NCI-H82 treated with DMSO at 0.1 percent for 48 hours (cell line): ENCODE results near the gene TTYH3.

ENCODE experiments used
- DNase-seq: peaks from one replicate; lab custom pipeline; 2025; ENCODE audit not compliant: unreplicated experiment; lab: John Stamatoyannopoulos, UW

The TTYH3 gene

DNA sequence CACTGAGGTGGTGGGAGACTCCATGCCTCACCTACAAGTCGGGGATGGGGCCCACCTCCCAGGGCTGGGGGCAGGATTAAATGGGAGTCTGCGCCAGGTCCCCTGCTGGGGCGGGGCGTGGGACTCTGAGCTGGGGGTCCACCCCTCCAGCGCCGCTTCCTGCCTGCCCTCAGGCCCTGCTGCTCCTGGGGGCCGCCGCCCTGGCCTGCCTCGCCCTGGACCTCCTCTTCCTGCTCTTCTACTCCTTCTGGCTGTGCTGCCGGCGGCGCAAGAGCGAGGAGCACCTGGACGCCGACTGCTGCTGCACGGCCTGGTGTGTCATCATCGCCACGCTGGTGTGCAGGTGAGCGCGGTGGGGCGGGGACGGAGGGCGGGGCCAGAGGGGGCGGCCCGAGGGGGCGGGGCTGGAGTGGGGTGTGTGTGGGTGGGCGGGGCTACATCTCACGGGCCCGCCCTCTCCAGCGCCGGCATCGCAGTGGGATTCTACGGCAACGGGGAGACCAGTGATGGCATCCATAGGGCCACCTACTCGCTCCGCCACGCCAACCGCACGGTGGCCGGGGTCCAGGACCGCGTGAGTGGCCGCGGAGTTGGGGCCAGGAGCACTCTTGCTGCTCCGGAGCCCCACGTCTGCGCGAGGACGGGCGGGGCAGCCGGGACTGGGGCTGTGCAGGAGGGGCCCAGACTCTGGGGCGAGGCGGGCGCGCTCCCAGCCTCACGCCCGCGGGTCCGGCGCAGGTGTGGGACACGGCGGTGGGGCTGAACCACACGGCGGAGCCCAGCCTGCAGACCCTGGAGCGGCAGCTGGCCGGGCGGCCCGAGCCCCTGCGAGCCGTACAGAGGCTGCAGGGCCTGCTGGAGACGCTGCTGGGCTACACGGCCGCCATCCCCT, 15.1 kb downstream of the TTYH3 start:
- no peak for DNase-seq

DNA sequence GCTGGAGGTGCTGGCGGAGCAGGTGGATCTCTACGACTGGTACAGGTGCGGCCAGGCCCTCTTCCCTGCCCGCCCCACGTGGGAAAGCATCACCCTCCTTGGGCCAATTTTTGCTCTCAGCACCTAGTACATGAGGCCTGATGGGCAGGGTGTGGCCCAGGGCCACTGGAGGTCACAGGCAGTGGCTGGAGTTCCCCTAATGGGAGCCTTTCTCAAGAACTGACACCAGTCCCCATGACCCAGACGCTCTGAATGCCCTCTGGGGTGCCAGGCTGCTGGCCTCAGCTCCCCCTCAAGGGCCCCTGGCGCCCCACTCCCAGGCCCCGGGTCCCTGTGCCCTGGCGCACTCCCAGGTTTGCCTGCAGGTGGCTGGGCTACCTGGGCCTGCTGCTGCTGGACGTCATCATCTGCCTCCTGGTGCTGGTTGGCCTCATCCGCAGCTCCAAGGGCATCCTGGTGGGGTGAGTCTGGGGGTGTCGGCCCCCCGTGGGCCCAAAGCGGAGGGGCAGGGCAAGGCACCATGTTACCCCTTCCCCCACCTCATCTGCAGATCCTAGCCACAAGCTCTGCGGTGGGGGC, 15.9 kb downstream of the TTYH3 start:
- no peak for DNase-seq

DNA sequence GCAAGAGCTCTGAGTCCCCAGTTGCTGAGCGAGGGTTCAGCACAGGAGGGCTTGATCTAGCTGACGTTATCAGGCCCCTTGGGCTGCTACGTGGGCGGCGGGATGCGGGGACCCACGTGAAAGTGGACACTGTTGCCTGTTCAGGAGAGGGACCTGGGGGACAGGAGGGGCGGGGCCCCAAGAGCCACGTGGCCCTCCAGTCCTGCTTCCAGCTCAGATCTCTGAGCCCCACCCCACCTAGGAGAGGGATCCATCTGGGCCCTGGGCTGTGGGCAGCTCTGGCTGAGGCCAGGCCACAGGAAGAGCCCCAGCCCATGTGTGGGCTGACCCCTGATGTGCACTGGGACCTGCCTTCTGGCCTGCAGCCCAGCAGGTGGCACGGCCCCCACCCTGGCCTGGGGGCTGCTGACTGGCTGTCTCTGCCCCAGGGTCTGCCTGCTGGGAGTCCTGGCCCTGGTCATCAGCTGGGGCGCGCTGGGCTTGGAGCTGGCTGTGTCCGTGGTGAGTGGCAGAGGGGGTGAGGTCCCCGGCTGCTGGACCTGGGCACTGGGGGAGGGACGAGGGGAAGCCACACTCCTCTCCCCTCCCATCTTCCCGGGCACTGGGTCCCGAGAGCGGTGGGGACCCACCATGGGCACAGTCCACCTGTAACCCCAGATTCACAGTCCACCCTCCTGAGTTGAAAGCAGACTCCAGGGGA, 17.5 kb downstream of the TTYH3 start:
- no peak for DNase-seq

DNA sequence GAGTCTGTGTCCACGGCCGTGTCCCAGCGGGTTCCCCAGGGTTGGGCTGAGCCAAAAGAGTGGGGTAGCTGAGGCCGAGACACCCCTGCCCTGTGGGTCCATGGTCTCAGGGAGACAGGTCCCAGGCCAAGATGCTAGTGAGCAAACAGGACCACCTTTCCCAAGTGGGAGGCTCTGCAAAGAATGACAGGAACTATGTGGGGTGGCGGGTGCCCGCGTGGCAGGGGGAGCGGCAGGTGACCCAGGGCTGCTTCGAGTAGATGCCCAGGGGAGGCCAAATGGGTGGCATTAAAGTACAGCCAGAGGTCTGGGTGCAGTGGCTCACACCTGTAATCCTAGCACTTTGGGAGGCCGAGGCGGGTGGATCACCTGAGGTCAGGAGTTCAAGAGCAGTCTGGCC, 18.2 kb downstream of the TTYH3 start:
- no peak for DNase-seq

DNA sequence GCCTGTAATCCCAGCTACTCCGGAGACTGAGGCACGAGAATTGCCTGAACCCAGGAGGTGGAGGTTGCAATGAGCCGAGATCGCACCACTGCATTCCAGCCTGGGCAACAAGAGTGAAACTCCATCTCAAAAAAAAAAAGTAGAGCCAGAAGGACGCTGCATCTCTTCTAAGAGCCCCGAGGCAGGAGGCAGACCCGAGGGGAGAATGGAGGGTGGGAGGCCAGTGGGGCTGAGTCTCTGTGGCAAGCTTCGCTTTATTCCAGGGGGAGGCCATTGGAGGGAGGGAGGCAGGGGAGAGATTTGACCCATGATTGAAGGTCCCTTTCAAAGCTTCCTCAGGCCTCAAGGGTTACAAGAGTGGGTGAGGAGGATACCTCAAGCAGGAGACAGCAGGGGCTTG, 18.7 kb downstream of the TTYH3 start:
- no peak for DNase-seq

DNA sequence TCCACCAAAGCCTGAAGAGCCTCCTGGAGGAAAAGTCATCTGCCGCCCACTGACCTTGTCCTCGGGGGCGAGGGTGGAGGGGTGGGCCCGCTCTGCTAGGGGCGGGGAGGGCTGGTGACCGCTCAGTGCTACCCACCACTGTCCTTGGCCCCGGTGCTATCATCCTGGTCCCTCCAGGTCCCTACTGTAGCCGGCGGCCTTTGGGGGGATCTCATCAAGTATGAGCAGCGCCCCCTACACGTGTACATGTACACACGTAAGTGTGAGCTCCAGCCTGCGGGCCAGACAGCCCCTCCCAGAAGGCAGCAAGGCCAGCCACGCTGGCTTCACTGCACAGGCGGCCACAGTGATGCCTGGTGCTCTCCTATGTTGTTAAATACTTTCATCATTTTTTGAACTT, 19.6 kb downstream of the TTYH3 start:
- DNase-seq = peak; percentile 3

DNA sequence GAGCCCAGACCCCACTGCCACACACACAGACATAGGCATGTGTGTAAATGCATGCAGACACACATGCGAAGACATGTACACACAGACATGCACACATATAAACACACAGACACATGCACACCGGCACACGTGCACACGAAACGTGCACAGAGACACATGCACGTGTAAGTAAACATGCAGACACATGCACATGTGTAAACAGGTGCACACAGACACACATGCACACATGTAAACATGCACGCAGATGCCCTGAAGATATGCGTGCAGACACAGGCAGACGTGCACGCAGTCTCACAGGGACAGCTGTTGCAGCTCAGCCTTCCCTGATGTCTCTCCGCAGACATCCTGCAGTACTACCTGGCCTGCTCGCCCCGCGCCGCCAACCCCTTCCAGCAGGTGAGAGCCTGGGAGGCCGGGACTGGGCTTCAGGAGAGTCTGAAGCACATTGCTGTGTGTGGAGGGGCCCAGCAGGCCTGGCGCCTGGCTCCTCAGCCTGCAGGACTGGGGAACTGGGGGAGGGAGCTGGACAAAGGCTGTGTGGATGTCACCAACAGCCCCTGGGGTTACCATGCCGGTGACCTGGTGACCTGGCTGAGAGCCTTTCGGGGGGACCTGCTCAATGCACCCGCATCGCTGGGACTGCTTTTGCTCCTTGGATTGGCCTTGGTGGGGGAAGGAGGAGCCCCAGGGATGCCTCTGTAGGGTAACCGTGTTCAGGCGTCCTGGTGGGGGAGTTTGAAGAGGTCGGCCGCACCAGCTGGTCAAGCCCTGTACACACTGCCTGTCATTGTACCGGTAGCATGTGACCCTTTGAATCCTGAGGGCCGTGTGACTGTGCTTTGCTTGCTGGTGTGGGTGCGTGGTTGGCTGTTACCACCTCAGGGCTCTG, 20.3 kb downstream of the TTYH3 start:
- DNase-seq = no peak

DNA sequence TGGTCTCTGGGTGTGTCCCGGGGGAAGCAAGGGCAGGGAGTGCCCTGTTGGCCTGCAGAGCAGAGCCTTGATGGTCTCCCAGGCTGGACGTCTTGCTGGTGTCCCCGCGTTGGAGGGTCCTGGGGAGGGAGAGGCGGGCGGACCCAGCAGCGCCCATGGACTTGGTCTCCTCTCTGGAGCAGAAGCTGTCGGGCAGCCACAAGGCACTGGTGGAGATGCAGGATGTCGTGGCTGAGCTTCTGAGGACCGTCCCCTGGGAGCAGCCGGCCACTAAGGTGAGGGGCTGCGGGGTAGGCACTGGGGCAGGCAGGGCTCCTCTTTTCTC, 20.9 kb downstream of the TTYH3 start:
- DNase-seq = no peak

DNA sequence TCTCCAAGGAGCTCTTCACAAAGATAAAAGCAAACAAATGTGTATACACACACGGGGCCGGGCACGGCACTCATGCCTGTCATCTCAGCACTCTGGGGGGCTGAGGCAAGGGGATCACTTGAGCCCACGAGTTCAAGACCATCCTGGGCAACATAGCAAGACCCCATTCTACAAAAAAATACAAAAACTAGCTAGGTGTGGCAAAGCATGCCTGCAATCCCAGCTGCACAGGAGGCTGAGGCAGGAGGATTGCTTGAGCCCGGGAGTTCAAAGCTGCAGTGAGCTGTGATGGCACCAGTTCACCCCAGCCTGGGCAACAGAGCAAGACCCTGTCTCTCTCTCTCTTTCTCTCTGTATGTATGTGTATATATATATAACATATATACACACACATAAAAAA, 22.3 kb downstream of the TTYH3 start:
- no peak for DNase-seq

DNA sequence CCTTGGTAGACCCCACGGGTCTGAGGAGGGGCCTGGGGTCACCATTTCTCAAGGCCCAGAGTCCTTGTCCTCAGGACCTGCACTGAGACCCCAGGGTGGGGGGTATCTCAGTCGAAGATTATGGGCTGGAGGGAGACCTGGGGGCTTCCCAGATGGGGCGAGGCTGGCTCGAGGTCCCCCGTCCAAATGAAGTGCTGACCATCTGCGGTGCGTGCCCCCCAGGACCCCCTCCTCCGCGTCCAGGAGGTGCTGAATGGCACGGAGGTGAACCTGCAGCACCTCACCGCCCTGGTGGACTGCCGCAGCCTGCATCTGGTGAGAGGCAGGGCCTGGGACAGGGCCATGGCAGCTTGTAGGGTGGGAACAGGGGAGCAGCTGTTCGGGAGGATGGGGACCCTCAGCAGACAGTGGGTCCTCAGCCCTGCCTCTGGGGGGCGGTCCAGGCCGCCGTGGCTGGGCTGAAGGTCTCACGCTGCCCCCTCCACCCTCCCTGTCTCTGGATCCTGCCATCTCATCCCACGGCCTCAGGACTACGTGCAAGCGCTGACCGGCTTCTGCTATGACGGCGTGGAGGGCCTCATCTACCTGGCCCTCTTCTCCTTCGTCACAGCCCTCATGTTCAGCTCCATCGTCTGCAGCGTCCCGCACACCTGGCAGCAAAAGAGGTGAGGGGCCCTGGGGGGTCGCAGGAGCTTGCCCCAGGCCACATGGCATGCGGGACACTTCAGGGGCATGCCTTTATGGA, 24.3 kb downstream of the TTYH3 start:
- no peak for DNase-seq

DNA sequence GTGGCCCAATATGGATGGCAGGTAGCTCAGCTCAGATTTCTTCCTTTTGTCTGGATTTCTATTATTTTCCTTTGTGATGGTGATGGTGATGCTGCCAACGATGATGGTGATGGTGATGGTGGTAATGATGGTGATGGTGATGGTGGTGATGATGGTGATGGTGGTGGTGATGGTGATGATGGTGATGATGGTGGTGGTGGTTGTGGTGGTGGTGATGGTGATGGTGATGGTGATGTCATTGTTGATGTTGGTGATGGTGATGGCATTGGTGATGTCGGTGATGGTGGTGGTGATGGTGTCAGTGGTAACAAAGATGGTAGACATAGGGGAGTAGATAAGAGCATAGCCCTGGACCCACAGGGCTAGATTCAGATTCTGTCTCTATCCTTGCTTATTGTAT, 25.4 kb downstream of the TTYH3 start:
- DNase-seq = no peak

DNA sequence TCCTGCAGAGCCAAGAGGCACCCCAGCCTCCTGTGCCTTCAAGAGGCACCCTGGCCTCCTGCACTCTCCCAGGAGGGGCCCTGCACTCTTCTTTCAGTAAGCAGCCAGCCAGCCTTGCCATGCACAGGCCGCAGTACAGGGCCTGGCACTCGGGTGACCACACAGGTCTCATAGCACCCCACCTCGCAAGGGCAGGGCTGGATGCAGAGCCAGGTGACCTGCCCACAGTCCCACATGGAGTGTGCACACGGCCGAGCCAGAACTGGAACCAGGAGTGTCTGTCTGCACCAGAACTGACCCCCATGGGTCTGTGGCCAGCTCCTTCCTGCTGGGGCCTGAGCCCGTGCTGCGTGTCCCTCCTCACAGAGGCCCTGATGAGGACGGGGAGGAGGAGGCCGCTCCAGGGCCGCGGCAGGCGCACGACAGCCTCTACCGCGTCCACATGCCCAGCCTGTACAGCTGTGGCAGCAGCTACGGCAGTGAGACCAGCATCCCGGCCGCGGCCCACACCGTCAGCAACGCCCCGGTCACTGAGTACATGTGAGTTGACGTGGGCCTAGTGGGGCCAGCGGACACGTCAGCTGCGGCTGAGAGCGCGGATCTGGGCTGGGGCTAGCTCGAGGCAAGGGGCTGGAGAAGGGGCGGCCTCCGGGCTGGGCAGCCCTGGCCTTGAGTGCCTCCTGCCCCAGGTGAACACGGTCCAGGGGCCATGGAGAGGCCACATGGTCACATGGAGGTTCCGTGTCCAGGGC, 26.3 kb downstream of the TTYH3 start:
- no peak for DNase-seq

DNA sequence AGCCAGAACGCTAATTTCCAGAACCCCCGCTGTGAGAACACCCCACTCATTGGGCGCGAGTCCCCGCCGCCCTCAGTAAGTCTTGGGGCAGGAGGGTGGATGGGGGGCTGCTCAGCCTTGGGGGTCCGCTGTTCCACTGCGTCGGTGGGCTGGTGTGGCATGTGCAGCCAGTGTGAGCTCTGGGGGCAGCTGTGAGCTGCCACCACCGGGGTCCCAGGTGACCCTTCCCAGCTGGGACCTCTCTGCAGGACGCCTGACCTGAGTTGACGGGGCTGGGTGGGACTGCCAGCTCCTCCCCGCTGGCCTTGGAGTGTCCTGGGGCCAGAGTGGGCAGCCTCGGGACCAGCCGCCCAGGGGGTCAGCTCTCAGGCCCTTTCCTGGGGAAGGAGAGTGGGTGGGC, 27.2 kb downstream of the TTYH3 start:
- DNase-seq = no peak

DNA sequence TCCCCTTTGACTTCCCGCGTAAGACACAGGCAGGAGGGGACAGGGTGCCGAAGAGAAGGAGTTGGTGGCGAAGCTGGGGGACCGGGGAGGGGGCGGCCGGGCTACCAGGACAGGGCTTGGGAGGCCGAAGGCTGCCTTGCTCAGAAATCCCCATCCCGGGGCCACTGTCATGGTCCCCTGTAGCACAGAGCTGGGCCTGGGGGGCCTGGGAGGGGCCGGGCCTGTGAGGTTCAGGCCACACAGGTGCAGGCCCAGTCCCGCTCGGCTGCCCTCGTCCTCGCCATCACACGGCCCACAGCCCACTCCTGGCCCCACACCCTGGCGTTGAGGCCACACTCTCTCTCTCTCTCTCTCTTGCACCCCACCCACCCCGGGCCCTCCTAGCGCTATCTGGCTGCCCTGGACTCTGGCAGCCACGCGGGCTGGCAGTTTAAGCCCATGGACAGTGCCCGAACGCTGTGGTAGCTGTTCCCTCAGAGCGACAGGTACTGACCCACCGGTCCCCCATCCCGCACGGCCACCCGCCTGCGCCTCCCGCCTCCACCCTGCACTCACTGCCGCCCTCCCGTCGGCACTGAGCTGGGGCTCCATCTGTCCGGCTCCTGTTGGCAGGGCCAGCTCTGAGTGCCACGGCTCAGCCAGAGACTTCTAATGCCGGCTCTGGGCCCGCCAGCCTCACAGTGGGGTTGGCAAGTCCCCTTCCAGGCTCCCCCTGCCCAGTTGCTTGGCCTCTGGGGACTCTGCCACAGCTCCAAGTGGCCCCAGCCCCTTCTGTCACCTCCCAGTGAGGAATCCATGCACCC, 28.0 kb downstream of the TTYH3 start:
- DNase-seq = no peak

DNA sequence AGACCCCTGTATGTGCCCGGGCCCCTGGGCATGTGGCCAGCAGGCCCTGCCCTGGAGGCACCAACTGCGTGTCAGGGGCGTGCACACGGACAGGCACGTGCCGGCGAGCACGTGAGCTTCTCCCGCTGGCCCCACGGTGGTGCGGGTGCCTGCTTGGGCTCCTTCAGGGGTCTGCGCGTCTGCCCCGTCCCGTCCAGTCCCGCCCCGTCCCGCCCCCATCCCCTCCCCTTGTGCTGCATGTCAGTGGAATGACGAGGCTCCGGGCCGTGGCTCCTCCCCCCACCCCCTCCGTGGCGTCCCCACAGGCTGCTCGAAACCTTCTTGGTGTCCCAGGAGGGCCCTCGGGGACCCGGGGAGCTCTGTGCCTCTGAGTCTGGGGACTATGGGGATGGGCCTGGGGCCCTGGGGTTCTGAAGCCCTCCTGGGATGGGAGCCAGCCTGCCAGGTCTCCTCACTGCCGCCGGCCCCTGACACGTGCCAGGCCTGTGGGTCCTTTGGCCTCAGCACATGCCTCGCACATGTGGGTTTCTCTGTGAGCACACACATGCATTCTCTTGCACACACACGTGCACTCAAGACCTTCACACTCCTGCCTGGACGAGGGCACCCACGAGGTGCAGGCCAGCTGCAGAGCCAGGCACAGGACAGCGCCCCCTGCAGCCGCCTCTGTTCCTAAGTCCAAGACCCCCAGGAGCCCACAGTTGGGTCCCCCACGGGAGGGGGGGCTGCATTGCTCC, 28.7 kb downstream of the TTYH3 start:
- no peak for DNase-seq

DNA sequence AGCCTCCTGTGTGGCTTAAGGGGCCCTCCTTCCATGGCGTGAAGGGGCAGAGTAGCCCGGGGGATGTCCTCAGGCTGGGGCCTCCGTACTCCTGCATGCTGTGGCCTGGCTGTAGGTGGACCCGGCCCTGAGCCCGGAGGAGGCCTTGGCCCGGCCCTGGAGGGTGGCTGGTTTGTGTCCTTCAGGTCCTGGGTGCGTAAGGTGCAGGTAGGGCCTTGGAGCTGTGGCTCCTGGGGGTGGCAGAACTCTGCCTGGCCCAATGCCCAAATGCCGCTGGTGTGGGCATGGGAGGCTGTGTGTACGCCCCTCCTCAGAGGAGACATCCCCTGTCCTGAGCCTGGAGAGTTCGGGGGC, 29.3 kb downstream of the TTYH3 start:
- DNase-seq = no peak

DNA sequence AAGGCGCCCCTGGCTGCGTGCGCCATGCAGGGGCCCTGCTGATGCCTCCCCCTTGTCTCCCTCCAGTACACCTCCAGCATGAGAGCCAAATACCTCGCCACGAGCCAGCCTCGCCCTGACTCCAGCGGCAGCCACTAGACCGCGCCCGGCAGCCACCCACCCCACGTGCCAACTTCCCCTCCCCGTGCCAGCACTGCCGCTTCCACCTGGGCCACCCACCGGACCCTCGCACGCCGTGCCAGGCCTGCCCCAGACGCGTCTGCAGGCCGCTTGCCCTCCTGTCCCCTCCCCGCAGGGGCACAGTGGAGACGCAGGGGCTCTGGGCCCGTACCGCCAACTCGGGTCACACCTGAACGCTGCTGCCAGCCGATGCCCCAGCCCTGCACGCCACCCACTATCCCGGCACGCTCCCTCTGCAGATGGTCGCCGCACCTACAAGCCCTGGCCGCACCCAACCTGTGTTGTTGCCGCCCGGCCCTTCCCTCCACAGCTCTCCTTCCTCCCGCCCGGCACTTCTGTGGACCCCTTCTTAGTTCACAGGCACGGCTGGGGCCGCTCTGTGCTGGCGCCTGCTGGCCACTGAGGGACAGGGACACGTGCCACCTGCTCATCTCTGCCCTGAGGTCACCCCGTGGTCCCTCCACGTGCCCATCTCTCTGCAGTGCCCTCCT, 30.0 kb downstream of the TTYH3 start:
- no peak for DNase-seq
